Esophagus (tissue), 2 donors: ENCODE data around the gene RUFY1. TPM values are rescaled to one million over a fixed set of nuclear protein-coding genes. Genes with fewer than 3 reads are reported as not detected.
A peak's percentile ranks its signal among the peaks of the same experiment; 100 is the strongest.
"Not testable (repeated sequence)": the region's sequence is repeated elsewhere in the genome, so short reads cannot be mapped to it uniquely, and the experiment has no call there.

Experiments used
- H3K27ac ChIP-seq, 2 donors: one replicate each; pipeline ENCODE4 v1.5.1; 2013; ENCODE audit warnings: low read depth in 2 of 2, mild to moderate bottlenecking in 2 of 2, inconsistent platforms in 1 of 2, low read length in 1 of 2, moderate library complexity in 1 of 2
- H3K27me3 ChIP-seq, 2 donors: one replicate each; pipeline ENCODE4 v1.6.1; 2013; ENCODE audit warnings: low read length in 2 of 2, control low read depth in 1 of 2, mild to moderate bottlenecking in 1 of 2; ENCODE audit not compliant: insufficient read depth in 2 of 2, control insufficient read depth in 1 of 2
- H3K36me3 ChIP-seq, 2 donors: one replicate each; pipeline ENCODE4 v1.6.1; 2013; ENCODE audit warnings: low read length in 1 of 2; ENCODE audit not compliant: control insufficient read depth in 2 of 2, insufficient read depth in 2 of 2
- H3K4me1 ChIP-seq, 2 donors: one replicate each; pipeline ENCODE4 v1.6.1; 2013; ENCODE audit warnings: low read length in 1 of 2; ENCODE audit not compliant: control insufficient read depth in 2 of 2, insufficient read depth in 2 of 2
- H3K4me3 ChIP-seq, 2 donors: one replicate each; pipeline ENCODE4 v1.5.1; 2013; ENCODE audit warnings: low read length in 2 of 2, mild to moderate bottlenecking in 2 of 2, low read depth in 1 of 2, moderate library complexity in 1 of 2
- H3K9me3 ChIP-seq, 2 donors: one replicate each; pipeline ENCODE4 v1.6.1; 2013; ENCODE audit warnings: mild to moderate bottlenecking in 2 of 2, low read depth in 1 of 2, low read length in 1 of 2, moderate library complexity in 1 of 2; ENCODE audit not compliant: control insufficient read depth in 2 of 2, insufficient read depth in 1 of 2
- WGBS, 2 donors: extraction: QIAGEN DNeasy Blood & Tissue Kit; methylation state at CpG; one replicate each; pipeline ENCODE4 v1.1.7; 2013; 5-methylcytosine and 5-hydroxymethylcytosine counted together
- polyA plus RNA-seq, 2 donors: library from polyadenylated mRNA; stranded (reverse); fragments of 200-250 nt; gene quantifications; one replicate each; pipeline ENCODE4 v1.2.3, GENCODE V29; 2013
- donor health status: healthy with polysubstance abuse.
- donor health status: Bipolar disorder and iron deficiency.

RUFY1 gene
- polyA plus RNA-seq, 2 donors = 30.1 to 31.9 TPM

DNA sequence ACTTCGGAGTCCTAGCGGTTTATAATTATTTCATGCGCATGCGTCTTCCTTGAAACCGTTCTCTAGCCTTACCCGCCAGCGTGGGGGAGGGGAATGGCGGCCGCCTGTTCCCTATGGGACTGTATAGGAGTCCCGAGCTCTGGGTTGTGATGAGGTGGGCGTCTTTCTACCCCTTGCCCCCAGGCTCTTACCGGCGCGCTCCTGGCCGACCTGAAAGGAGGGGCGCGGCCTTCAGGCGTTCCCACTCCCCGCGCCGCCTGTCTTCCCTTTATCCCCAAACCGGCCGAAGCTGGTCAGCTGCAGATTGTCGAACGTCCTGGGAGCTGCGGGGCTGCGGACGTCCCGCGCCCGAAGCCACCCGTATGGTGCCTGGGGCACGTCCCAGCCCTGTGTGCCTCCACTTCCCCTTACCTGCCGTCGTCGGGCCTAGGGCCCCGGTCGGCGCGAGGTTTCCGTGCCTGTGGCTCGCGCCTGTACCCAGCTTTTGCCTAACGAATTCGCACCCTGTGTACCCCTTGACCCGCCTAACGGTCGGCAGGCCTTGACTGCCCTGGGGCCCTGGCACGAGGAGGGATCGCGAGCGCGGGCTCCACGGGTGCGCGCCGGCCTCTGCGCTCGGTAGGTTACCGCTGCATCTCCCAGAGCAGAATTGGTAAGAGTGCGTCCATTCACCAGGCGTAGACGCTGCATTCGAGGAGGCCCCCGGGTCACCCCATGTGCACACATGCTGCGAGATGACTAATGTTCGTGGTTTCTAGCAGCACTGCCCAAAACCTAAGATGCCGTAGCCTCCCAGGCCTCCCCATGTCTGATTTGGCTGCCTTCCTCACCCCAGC, 73.8 kb downstream of the RUFY1 start:
- Histone ChIP-seq H3K27ac (peak overlapping the region; percentile 92 to 100), H3K27me3 (no peaks in the 10 kb centered on the region), H3K4me3 (peak overlapping the region; percentile 58 to 90), H3K4me1 (peaks cover 0 to 2% of the 10 kb centered on the region in 2 donors), H3K36me3 (peaks cover 0 to 4% of the 10 kb centered on the region in 2 donors), H3K9me3 (no peaks in the 10 kb centered on the region)
- 5 to 6% methylated on average over 66 to 68 of the region's 68 CpGs for WGBS, 2 donors

GRCh38 chr5:179624841-179625271, 74.5 kb downstream of the RUFY1 start:
- WGBS, 2 donors = 84 to 85% methylated on average over 9 of the region's 9 CpGs
- H3K9me3 ChIP-seq = no peaks in the 10 kb centered on the region
- H3K36me3 ChIP-seq = peaks cover 0 to 4% of the 10 kb centered on the region in 2 donors
- H3K27me3 ChIP-seq = no peaks in the 10 kb centered on the region
- no peak overlapping the region for H3K4me3 ChIP-seq
- H3K4me1 ChIP-seq = peaks cover 0 to 2% of the 10 kb centered on the region in 2 donors
- peak overlapping the region; percentile 92 to 100 for H3K27ac ChIP-seq

- peak overlapping the region in 1 of 2 donors; percentile 5 for H3K4me3 ChIP-seq
- H3K27ac ChIP-seq, H3K27me3 ChIP-seq, H3K9me3 ChIP-seq, H3K4me1 ChIP-seq, H3K36me3 ChIP-seq: not testable (repeated sequence)
- 51 to 56% methylated on average over 19 to 20 of the region's 38 CpGs for WGBS, 2 donors
These were observed 83.4 kb downstream of the RUFY1 start for GRCh38 chr5:179633501-179634369.

DNA sequence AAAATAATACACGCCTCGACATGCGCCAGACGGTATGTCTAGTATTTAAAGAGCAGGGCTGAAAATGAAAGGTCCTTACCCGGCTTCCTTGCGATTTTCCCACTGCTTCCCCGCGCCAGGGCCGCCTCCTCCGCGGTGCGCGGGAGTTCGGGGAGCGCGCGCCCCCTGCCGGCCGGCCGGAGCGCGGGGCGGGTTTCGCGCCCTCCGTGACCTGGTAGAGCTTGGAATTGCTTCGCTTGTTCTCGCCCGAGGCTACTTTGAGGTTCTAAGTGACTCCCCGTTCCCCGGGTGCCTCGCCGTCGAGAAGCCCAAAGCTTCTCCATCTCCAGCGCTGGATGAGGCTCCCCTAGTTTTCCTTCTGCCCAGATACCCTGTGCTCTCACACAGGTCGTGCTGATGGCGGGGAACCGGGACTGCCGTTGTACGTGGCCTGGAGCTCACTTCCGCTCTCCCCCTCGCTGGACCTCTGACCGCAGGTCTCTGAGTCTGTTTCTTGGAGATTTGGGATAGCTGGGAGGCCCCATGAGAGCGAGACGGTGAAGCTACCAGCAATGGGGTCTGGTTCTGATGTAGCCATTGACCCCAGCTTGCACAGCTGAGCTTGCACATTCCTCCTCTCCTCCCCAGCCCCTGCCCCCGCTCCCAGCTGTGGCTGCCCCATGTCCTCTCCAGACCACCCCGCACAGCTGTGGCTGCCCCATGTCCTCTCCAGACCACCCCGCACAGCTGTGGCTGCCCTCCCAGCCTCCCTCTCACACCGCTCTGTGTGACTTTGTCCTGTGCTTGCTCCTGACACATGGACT, 84.2 kb downstream of the RUFY1 start:
- 3% methylated on average over 9 of the region's 49 CpGs; no CpG with 5 or more reads in 1 of the 2 donors for WGBS, 2 donors
- not testable (repeated sequence) for H3K9me3 ChIP-seq, H3K27me3 ChIP-seq, H3K4me1 ChIP-seq, H3K27ac ChIP-seq, H3K4me3 ChIP-seq, H3K36me3 ChIP-seq

GRCh38 chr5:179639296-179639695, 88.9 kb downstream of the RUFY1 start:
- not testable (repeated sequence) for H3K4me1 ChIP-seq, H3K36me3 ChIP-seq, H3K9me3 ChIP-seq, H3K27me3 ChIP-seq, H3K4me3 ChIP-seq
- WGBS, 2 donors = 49 to 65% methylated on average over 11 of the region's 11 CpGs
- H3K27ac ChIP-seq = peak overlapping the region; percentile 26 to 31

DNA sequence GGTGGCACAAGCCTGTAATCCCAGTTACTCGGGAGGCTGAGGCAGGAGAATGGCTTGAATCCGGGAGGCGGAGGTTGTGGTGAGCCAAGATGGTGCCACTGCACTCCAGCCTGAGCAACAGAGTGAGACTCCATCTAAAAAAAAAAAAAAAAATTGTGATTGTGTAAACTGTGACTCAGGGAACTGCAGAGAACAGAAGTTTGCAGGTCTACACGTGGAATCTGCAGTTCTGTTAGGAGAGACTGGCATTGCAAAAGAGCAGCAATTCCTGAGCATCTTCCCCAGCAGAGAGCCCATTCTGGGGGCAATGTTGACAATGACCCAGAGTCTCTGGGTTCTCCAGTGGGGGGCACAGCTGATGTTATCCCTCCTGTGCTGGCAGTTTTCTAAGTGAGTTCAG, 91.4 kb downstream of the RUFY1 start:
- H3K27me3 ChIP-seq, H3K9me3 ChIP-seq, H3K36me3 ChIP-seq, H3K4me3 ChIP-seq, H3K27ac ChIP-seq, H3K4me1 ChIP-seq: not testable (repeated sequence)
- no CpG with 5 or more reads among the region's 4 CpGs for WGBS, 2 donors

DNA sequence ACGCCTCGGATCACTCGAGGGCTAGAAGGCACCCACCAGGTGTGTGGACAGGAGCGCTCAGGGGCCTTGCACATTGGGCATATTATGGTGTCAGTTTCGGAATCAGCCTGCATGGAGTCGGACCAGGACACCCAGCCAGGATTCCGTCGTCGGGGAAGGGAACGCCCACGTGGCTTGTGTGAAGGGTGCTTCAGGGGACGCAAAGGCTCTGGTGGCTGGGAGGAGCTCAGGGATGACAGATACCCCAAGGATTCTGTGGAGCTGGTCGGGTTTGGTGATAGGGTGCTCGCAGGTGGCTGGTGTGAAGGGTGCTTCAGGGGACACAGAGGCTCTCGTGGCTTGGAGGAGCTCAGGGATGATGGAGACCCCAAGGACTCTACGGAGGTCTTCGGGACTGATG, 92.3 kb downstream of the RUFY1 start:
- H3K27me3 ChIP-seq, H3K27ac ChIP-seq, H3K36me3 ChIP-seq, H3K9me3 ChIP-seq, H3K4me1 ChIP-seq, H3K4me3 ChIP-seq: not testable (repeated sequence)
- 86 to 89% methylated on average over 13 to 17 of the region's 17 CpGs for WGBS, 2 donors

DNA sequence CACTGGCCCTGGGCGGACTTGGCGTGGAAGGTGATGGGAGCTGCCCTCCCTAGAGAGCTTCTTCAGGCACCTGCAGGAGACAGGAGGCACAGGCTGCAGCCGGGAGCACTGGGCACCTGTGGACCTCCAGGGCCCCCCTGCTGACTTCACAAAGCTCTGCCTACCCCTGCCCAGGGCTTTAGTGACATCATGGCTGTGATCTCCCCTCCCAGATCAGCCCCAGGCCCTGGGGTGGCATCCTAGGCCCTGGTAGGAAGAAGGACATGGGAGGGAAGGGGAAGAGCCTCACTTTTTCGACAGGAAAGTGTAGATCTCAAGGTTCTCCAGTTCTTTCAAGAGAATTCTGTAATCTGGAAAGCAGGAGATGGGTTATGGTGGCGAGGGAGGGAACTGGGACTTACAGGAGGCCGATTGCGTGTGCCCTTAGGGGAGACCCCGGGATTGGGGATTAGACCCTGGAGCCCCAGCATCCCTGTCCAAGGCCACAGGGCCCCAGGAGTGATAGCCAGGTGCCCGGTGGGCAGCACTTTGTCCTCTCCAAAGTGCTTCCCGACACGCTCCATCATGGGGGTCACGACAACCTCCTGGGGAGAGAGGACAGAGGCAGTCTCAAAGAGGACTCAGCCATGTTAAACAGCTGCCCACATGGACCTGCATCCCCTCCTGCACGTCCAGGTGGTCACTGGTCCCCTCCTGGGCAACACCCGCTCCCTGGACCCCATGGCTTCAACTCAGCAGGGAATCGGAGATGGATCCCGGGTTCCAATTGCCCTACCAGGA, 93.0 kb downstream of the RUFY1 start:
- not testable (repeated sequence) for H3K27ac ChIP-seq, H3K27me3 ChIP-seq, H3K4me3 ChIP-seq, H3K36me3 ChIP-seq, H3K4me1 ChIP-seq, H3K9me3 ChIP-seq
- WGBS, 2 donors = 84 to 87% methylated on average over 14 to 16 of the region's 16 CpGs

DNA sequence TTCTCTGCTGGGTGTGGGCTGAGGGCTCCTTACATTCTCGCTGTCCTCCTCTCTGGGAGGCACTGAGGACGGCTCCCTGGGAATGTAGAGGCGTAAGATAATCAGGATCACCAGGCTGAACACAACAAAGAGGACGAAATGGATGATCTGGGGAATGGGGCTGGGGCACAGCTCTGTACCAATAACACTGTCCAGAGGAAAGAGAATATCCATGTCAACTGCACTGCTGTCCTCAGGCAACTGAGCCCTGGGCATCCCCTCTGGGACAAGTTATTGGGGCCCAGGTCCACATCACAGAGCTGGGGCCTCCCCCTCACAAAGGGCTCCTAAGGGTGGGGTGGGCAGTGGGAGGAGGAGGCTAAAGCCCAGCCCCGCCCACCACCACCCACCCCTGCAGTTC, 94.4 kb downstream of the RUFY1 start:
- not testable (repeated sequence) for H3K9me3 ChIP-seq, H3K27ac ChIP-seq, H3K27me3 ChIP-seq, H3K4me1 ChIP-seq, H3K4me3 ChIP-seq, H3K36me3 ChIP-seq
- WGBS, 2 donors = 83 to 89% methylated on average over 4 of the region's 5 CpGs
